ENCODE measurements around the gene CDCA4.

Gene CDCA4

DNA sequence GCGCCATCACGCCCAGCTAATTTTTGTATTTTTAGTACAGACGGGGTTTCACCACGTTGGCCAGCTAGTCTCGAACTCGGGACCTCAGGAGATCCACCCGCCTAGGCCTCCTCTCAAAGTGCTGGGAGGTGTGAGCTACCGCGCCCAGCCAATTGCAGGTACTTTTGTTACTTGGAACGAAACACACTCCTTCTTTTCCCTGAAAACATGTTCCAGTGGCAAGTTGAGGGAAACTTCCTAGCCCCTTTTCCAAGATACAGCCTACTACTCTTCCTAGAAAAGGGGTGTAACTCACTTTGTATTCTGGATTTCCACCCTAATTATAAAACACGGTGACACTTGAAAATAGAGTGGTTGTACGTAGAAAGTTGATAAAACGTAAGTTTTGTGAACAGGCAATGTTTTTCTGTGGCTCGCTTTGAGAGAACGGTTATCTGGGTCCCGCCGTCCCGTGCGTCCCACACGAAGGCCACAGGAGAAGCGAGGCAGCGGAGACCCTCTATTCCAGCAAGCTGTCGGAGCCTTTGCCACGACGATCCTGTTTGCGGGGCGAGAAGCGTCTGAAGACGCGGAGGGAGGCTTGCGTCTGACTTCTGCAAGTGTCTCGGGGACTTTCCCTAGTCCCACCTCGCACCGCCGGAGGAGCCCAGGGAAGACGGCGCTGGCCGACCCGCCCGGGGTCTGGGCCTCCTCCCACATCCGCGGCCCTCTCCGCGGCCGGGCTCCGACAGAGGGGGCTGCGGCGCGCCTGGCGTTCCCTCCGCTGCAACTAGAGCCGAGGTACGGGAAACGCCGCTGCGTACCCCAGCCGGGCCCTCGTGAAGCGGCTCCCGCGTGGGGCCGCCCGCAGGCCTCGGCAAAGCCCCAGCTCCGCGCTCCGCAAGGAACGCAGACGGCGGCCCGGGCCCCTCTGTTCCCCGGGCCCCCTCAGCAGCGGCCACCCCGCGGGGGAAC, 745 bp downstream of the CDCA4 start:
- DNase-seq (ENCODE audit: extremely low spot score, insufficient read length, low read depth) (no peak), FAIRE-seq (peak; percentile 66)

DNA sequence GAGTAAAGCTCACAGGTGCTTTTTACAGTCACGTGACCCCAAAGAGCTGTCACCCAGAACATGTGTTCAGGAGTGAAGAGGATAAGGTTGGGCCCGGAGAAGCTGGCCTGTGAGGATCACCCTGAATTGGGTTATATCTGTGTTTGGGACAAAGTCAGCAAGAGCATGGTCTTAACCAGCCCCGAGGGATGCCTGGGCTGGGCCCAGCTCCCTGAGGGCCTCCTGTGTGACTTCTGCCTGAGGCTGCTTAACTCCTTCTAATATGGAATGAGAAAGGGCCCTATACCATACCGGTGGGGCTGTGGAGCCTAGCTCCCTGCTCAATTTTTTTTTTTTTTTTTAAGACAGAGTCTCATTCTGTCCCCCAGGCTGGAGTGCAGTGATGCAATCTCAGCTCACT, 2.5 kb downstream of the CDCA4 start:
- FAIRE-seq (no peak), DNase-seq (ENCODE audit: extremely low spot score, insufficient read length, low read depth) (no peak)

- DNase-seq (ENCODE audit: extremely low spot score, insufficient read length, low read depth) (no peak), FAIRE-seq (no peak)
Observed at GRCh38 chr14:105015905-105016304, 5.0 kb downstream of the CDCA4 start.

GRCh38 chr14:105015242-105015641, 5.6 kb downstream of the CDCA4 start:
- FAIRE-seq (no peak), DNase-seq (ENCODE audit: extremely low spot score, insufficient read length, low read depth) (no peak)

GRCh38 chr14:105014631-105015030, 6.3 kb downstream of the CDCA4 start:
- FAIRE-seq (peak; percentile 31), DNase-seq (ENCODE audit: extremely low spot score, insufficient read length, low read depth) (no peak)

- no peak for DNase-seq (ENCODE audit: extremely low spot score, insufficient read length, low read depth)
- no peak for FAIRE-seq
Observed at GRCh38 chr14:105014032-105014431, 6.9 kb downstream of the CDCA4 start.

DNA sequence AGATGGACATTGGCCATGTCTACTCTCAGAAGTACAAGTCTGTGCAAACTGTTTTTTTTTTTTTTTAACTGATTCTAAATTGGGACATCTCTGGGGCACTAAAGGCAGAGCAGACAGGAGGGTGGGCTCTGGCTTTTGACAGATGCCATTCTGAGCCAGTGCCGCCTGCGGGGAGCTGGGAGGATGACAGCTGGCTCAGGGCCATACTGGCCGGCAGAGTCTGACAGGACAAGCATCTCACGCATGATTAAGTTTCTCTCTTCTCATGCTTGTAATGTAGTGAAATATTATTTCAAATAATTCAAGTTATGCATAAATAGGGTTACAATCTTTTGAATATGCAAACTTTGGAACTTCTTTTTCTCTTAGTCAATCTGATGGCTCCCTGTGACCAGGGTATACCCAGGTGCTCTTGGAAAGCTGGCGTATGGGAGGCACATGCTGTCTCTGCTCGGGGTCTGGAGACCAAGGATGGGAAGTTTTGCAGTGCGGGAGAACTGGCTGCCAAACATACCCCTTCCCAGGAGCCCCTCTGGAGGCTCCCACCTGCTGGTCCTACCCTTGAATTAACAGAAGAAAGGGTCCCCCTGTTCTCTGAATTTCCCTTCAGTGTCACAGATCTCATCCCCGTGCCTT, 7.6 kb downstream of the CDCA4 start:
- FAIRE-seq (no peak), DNase-seq (ENCODE audit: extremely low spot score, insufficient read length, low read depth) (no peak)

DNA sequence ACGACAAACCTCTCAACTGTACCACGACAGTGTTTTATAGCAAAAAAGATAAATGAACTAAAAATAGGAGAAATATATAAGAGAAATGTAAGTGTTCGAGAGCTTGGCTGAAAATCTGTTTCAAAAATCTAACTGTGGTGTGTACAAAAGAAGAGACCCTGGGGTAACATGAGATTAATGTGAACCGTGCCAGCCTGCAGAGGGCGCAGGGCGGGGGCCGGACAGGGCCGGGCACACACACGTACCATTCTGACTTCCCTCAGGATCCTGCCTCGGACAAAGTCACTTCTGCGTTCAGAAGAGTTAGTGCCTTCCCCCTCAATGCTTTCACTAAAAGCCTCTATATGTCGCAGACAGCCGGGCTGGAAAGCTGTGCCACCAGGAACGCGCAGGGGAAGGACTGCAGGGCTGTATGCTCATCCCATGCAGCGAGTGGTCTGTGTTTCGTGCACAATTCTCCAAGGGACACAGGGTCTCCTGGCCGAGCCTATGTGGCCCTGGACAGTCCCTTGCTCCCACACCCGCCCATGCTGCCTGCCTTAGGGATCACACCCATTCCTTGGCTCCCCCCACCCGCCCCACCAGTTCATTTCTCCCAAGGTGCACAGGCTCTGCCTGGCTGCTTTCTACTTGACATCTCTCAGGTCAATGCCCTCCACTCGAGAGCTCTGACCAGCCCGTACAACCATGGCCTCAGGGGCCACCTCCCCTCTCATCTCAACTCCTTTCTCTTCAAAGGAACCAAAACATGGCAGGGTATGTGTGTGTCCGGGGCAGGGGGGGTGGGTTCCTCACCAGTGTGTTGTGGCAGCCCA, 8.5 kb downstream of the CDCA4 start:
- no peak for FAIRE-seq

GRCh38 chr14:105011312-105011990, 9.4 kb downstream of the CDCA4 start:
- DNase-seq (ENCODE audit: extremely low spot score, insufficient read length, low read depth), result no peak
- FAIRE-seq, result no peak

More for the DNA sequence above, 8.5 kb downstream of the CDCA4 start:
- DNase-seq (ENCODE audit: extremely low spot score, insufficient read length, low read depth), result no peak

DNA sequence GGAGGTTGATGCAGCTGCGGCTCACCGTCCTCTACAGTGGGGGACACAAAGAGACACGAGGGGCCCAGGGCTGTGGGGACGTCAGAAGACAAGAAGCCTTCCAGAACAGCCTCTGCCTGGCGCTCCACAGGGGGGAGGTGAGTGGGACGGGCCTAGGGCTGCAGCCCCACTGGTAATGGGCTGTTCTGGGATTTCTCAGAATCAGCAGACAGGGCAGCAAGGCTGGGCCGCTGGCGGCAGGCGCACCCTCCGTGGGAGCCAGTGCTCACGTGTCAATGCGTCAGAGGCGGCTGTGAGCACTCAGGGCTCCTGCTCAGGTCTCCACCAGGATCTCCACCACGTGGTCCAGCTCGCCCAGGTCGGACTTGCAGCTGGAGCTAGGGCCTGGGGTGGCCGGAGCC, 10.0 kb downstream of the CDCA4 start:
- FAIRE-seq (no peak), DNase-seq (ENCODE audit: extremely low spot score, insufficient read length, low read depth) (no peak)

GRCh38 chr14:105010106-105010505, 10.8 kb downstream of the CDCA4 start:
- DNase-seq (ENCODE audit: extremely low spot score, insufficient read length, low read depth) (no peak), FAIRE-seq (no peak)

GRCh38 chr14:105007593-105008264, 13.2 kb downstream of the CDCA4 start:
- DNase-seq (ENCODE audit: extremely low spot score, insufficient read length, low read depth) (no peak), FAIRE-seq (no peak)

DNA sequence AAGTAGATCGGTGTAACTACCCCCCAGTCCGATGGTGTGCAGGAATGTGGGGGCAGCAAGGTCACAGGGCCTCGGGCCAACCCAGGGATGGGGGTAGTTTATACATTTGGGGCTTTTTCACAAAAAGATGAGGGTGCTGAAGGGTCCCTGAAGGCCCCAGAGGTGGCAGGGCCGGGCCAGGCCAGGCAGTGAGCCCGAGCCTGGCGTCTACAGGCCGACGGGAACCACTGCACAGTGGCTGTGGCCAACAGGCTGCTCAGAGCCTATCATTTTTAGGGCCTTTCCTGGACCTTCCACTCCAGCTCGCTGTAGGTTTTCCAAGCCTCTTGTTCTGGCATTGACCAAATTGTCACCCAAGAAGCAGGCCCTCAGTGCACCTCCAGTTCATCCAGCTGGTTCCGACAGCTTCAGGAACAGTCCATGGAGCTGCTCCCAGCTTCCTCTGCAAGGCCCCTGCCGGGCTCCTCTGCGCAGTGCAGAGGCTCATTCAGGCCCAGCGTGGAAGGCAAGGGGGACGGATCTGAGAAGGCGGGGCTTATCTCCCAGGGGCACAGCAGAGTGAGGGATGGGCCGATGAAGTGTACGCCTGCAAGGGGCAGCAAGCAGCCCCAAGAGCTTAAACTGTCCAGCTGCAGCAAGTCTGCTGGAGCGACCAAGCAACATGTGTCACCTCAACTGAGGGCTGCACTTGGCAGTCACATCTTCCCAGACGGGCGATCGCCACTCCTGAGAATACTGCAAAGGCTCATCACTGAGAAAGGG, 13.9 kb downstream of the CDCA4 start:
- FAIRE-seq (no peak), DNase-seq (ENCODE audit: extremely low spot score, insufficient read length, low read depth) (no peak)

DNA sequence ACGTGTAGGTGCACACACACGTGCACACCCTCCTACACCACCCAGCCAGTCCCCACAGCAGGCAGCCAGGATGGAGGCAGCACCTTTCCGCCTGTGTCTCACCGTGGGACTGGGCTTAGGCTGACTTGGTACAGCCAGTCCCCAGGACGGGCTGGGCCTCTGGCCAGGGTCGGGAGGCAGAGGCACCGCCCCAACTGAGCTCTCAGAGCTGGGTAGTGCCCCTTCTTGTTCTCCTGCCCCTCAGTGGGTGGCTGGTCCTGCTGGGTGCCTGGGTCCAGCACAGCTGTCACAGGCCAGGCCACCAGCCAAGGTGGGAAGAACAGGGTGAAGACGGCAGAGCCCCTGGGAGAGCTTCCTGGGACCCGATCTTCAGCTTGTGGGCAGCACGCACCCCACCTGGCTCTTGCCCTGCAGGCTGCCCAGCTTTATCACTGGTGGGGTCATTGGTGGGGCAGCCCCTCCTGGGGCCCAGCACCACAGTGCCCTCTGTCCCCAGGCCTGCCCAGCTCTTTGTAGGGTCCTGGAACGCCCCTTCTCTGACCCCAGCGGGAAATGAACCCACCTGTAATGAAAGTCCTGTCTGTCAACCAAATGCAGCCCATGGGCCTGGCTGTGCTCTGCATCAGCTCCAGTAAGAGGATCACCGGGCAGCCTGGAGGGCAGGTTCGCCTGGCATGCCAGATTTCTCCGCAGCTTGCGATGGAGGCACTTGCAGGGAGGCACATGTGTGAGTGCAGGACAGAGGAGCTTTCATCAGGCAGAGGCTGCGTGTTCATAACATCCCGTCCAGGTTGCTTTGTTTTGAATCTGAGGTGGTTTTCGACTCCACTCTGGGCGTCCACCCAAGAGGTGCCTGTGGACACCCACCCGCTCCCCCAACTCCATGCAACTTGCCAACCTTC, 14.7 kb downstream of the CDCA4 start:
- no peak for FAIRE-seq
- DNase-seq (ENCODE audit: extremely low spot score, insufficient read length, low read depth), result no peak

GRCh38 chr14:105005329-105005928, 15.5 kb downstream of the CDCA4 start:
- FAIRE-seq (no peak), DNase-seq (ENCODE audit: extremely low spot score, insufficient read length, low read depth) (no peak)

DNA sequence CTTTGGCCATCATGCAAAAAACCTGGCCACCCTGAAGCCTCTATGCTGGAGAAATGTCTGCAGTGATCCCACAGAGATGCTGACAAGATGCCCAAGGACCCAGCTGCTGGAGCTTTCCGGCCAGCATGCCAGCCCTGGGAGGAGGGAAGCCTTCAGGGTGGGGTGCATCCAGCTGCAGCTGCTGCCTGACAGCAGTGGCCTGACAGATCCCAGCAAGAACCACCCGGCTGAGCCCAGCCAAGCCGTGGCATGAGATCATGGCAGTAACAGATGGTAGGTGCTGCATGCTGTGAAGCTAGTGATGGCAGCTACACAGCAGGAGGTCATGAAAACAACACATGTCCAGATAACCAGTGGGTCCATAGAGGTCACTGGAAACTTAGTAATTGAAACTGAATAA, 21.5 kb downstream of the CDCA4 start:
- DNase-seq (ENCODE audit: extremely low spot score, insufficient read length, low read depth) (no peak), FAIRE-seq (no peak)

DNA sequence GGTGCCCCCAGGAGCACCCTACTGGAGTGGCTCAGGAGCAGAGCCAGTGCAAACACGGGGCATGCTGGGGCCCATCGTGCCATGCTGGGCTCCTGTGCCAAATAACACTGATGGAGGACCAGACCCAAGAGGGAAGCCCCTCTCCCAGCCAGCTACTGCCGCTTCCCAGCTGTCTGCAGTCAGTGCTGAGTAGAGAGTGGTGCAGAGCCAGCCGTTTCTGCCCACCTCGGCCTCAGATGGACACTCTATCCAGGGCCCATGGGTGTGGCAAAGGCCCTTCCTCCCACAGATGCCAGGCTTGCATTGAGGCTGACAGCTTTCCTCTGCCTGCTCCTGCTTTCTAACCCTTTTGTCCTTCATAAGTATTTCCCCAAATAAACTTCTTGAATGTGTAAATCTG, 22.1 kb downstream of the CDCA4 start:
- DNase-seq (ENCODE audit: extremely low spot score, insufficient read length, low read depth) (no peak), FAIRE-seq (no peak)
